GM19099 (cell line): ENCODE data around the gene SP6.

Experiments used
- POLR2A ChIP-seq: IDR thresholded peaks from 3 replicates; pipeline ENCODE4 v1.6.1; 2011; ENCODE audit warnings: low read depth; ENCODE audit not compliant: insufficient read length; ENCODE audit errors: extremely low read depth

SP6 gene

GRCh38 chr17:47884427-47884740, 33.4 kb upstream of the SP6 start:
- TF ChIP-seq POLR2A: no peak

GRCh38 chr17:47883589-47884426, 32.8 kb upstream of the SP6 start:
- no peak for TF ChIP-seq POLR2A

GRCh38 chr17:47882695-47883588, 32.0 kb upstream of the SP6 start:
- no peak for TF ChIP-seq POLR2A

GRCh38 chr17:47882247-47882646, 31.3 kb upstream of the SP6 start:
- no peak for TF ChIP-seq POLR2A

GRCh38 chr17:47879776-47880454, 29.0 kb upstream of the SP6 start:
- no peak for TF ChIP-seq POLR2A

- no peak for TF ChIP-seq POLR2A
These were observed 28.1 kb upstream of the SP6 start for GRCh38 chr17:47879028-47879585.

GRCh38 chr17:47878203-47879027, 27.5 kb upstream of the SP6 start:
- TF ChIP-seq POLR2A: no peak

GRCh38 chr17:47877368-47878034, 26.5 kb upstream of the SP6 start:
- no peak for TF ChIP-seq POLR2A

GRCh38 chr17:47875011-47875985, 24.3 kb upstream of the SP6 start:
- TF ChIP-seq POLR2A: no peak

GRCh38 chr17:47873200-47874090, 22.5 kb upstream of the SP6 start:
- TF ChIP-seq POLR2A: no peak

- no peak for TF ChIP-seq POLR2A
These were observed 21.7 kb upstream of the SP6 start for GRCh38 chr17:47872651-47873161.
